Measurements from ENCODE around the gene CDH2.

DNA sequence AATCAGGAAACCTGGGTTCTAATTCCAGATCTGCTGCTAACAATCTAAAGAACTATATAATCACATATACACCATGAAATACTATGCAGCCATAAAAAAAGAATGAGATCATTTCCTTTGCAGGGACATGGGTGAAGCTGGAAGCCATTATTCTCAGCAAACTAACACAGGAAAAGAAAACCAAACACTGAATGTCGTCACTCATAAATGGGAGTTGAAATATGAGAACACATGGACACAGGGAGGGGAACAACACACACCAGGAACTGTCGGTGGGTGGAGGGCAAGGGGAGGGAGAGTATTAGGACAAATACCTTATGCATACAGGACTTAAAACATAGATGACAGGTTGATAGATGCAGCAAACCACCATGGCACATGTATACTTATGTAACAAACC lies 33.2 kb downstream of the CDH2 start:
- TF ChIP-seq POLR2AphosphoS5 (IDR thresholded peaks at IDR 0.05; ENCODE audit: low read depth, low read length): no peak
- TF ChIP-seq POLR2A (IDR thresholded peaks at IDR 0.05; ENCODE audit: low read depth, low read length): no peak
- no peak for TF ChIP-seq TAF1 (IDR thresholded peaks at IDR 0.05; ENCODE audit: low read depth, low read length)
- TF ChIP-seq POU2F2 (IDR thresholded peaks at IDR 0.05; ENCODE audit: low read depth, low read length): no peak

All from GM12891 (cell line).